A549 treated with AZD9567 at 1 μM for 4 hours (cell line): ENCODE measurements around the gene FUNDC2. TPM values are rescaled to one million over a fixed set of nuclear protein-coding genes. Genes with fewer than 3 reads are reported as not detected.

Experiments used
- total RNA-seq: library from RNA; stranded (reverse); fragments of 200-300 nt; extraction: Qiagen RNA extraction; gene quantifications from 5 replicates; pipeline ENCODE4 v1.2.3, GENCODE V29; 2022; ENCODE audit not compliant: insufficient read depth

The FUNDC2 gene
- total RNA-seq: 67.1 to 117 TPM (median 113 TPM) in 5 replicates

GRCh38 chrX:155026727-155027508 is at the start of gene FUNDC2:
TSS of gene FUNDC2 (plus strand) at chrX:155026844. CDS start at chrX:155026939, 95 bp downstream.

GRCh38 chrX:155022585-155022984 is 4.1 kb upstream of the FUNDC2 start, which contains the start of gene F8:
TSS of gene F8 (minus strand) at chrX:155022723. CDS start at chrX:155022552, 171 bp downstream.

GRCh38 chrX:155070975-155071693 is 44.5 kb downstream of the FUNDC2 start, which contains the start of the genes BRCC3, CMC4 and MTCP1:
TSS of gene BRCC3 (plus strand) at chrX:155071508. CDS start at chrX:155071528, 20 bp downstream.
TSS of gene CMC4 (minus strand) at chrX:155071136. CDS start at chrX:155064023, 7,113 bp downstream.
TSS of gene MTCP1 (minus strand) at chrX:155071136. CDS start at chrX:155066010, 5,126 bp downstream.

Other genes with a start within 250 kb of the FUNDC2 start
- gene MPP1, start 221.4 kb upstream of the FUNDC2 start, total RNA-seq: 14.9 to 19.7 TPM (median 16.3 TPM) in 5 replicates
- gene SMIM9, start 192.2 kb upstream of the FUNDC2 start, total RNA-seq: not detected in 5 replicates
- gene F8A1, start 140.5 kb upstream of the FUNDC2 start, total RNA-seq: 53.8 to 109 TPM (median 93.0 TPM) in 5 replicates
- gene F8, start 4.1 kb upstream of the FUNDC2 start, total RNA-seq: 3.5 to 4.5 TPM (median 4.2 TPM) in 5 replicates
- gene CMC4, start 44.3 kb downstream of the FUNDC2 start, total RNA-seq: 11.9 to 15.4 TPM (median 14.3 TPM) in 5 replicates
- gene MTCP1, start 44.3 kb downstream of the FUNDC2 start, total RNA-seq: 19.9 to 35.3 TPM (median 20.7 TPM) in 5 replicates
- 23.1 to 29.5 TPM (median 27.2 TPM) in 5 replicates for gene BRCC3, start 44.7 kb downstream of the FUNDC2 start, total RNA-seq
- 50.5 to 61.8 TPM (median 51.0 TPM) in 5 replicates for gene VBP1, start 189.6 kb downstream of the FUNDC2 start, total RNA-seq
- 0.57 to 1.3 TPM (median 0.72 TPM) in 5 replicates for gene RAB39B, start 237.6 kb downstream of the FUNDC2 start, total RNA-seq